Measurements from ENCODE around the gene SERPINC1. TPM values are rescaled to one million over a fixed set of nuclear protein-coding genes. Genes with fewer than 3 reads are reported as not detected.

The SERPINC1 gene
- total and polyA plus RNA-seq, 2 of the 8 experiments (the other 6 are each of a cell fraction or from before 2014, with no cell fraction given), result 0.08 TPM; not detected in 1

GRCh38 chr1:173917635-173918493 is 737 bp upstream of the SERPINC1 start:
- H3K4me1 ChIP-seq (replicated peaks in 1 of 4; ENCODE audit: control insufficient read depth in 3 of 4, insufficient read depth in 4 of 4, low read length in 3 of 4), result no peaks in the 10 kb centered on the region; a peak in 1 of 7 replicates
- H4K91ac ChIP-seq (replicated peaks; ENCODE audit: insufficient read length, low read length), result no peak overlapping the region
- H3K79me1 ChIP-seq (ENCODE audit: low read depth, low read length), result no peaks in the 10 kb centered on the region
- CTCF ChIA-PET (ENCODE audit: partially characterized antibody), result interaction anchor here (0.6 to 1.3 kb wide), 3 partner anchors 197 to 1170 kb away, joined by 3 read pairs; no protein-coding TSS in a partner anchor
- H2BK5ac ChIP-seq (ENCODE audit: low read depth, low read length), result no peak overlapping the region
- H3K56ac ChIP-seq (replicated peaks; ENCODE audit: insufficient read length, low read depth, low read length), result no peak overlapping the region
- no peak overlapping the region; the same call in 1 of the 2 replicates for H3K18ac ChIP-seq (ENCODE audit: extremely low read depth, low read length)
- 92 to 100% methylated on average over 1 to 12 of the region's 12 CpGs for WGBS, 2 experiments (ENCODE audit: extremely low coverage in 1 of 2, insufficient coverage in 1 of 2, insufficient read length in 1 of 2, insufficient replicate concordance in 2 of 2, low coverage in 1 of 2, low lambda C conversion rate in 2 of 2, missing lambda C conversion rate in 1 of 2)
- H2BK20ac ChIP-seq (ENCODE audit: low read length), result no peak overlapping the region
- no peaks in the 10 kb centered on the region for H3K79me2 ChIP-seq (ENCODE audit: control insufficient read depth in 1 of 2, insufficient read depth in 2 of 2, low read length in 2 of 2)
- H4K20me1 ChIP-seq (replicated peaks in 1 of 2; ENCODE audit: control insufficient read depth in 1 of 2, insufficient read depth in 2 of 2, low read length in 2 of 2), result no peaks in the 10 kb centered on the region
- POLR2A ChIA-PET (ENCODE audit: partially characterized antibody), result interaction anchor here (1.1 to 2.8 kb wide), 3 partner anchors 50 to 57 kb away, joined by 3 to 14 read pairs (median 4); partner anchors contain the start of genes GAS5 and ZBTB37
- FAIRE-seq, result no peak
- no peak overlapping the region for H4K8ac ChIP-seq (ENCODE audit: extremely low read depth, insufficient read depth, low read length)
- no peak overlapping the region for H3K9ac ChIP-seq (replicated peaks in 1 of 4; ENCODE audit: extremely low read depth in 1 of 4, low read depth in 3 of 4, low read length in 3 of 4)
- no peak overlapping the region for H2AK5ac ChIP-seq (ENCODE audit: low read depth, low read length)
- no peak overlapping the region for H2AFZ ChIP-seq (ENCODE audit: low read length)
- no peaks in the 10 kb centered on the region for H3K9me3 ChIP-seq (ENCODE audit: insufficient read depth in 2 of 2, low read depth in 1 of 2, low read length in 1 of 2)
- H2BK15ac ChIP-seq (ENCODE audit: low read length), result no peak overlapping the region
- no peak overlapping the region for H3K4me2 ChIP-seq (ENCODE audit: insufficient read depth in 1 of 2, low read depth in 2 of 2, low read length in 2 of 2)
- H3K23me2 ChIP-seq (ENCODE audit: low read depth, low read length), result no peaks in the 10 kb centered on the region
- no peak for DNase-seq (ENCODE audit: low read depth in 1 of 2, low spot score in 2 of 2)
- no peak overlapping the region for H3K27ac ChIP-seq (ENCODE audit: low read depth, low read length)
- H2BK12ac ChIP-seq (ENCODE audit: low read depth, low read length), result no peak overlapping the region
- no peak overlapping the region for H3K23ac ChIP-seq (ENCODE audit: insufficient read length)
- no peaks in the 10 kb centered on the region for H3K36me3 ChIP-seq (ENCODE audit: control insufficient read depth in 2 of 4, insufficient read depth in 4 of 4, low read length in 3 of 4)
- H2BK120ac ChIP-seq (replicated peaks; ENCODE audit: low read depth, low read length), result no peak overlapping the region
- H3K4me3 ChIP-seq (ENCODE audit: extremely low read depth in 1 of 4, insufficient read depth in 2 of 4, low read depth in 3 of 4, low read length in 4 of 4), result no peak overlapping the region
- H3K4ac ChIP-seq (replicated peaks; ENCODE audit: insufficient read length, low read depth, low read length), result no peak overlapping the region
- no peak overlapping the region for H4K5ac ChIP-seq (ENCODE audit: insufficient read length, low read depth, low read length)
- H3K14ac ChIP-seq (ENCODE audit: insufficient read length), result no peak overlapping the region
- H3K27me3 ChIP-seq (replicated peaks in 1 of 4; ENCODE audit: control insufficient read depth in 3 of 4, extremely low read depth in 1 of 4, insufficient read depth in 3 of 4, low read length in 3 of 4), result no peaks in the 10 kb centered on the region
- TF ChIP-seq KDM1A (IDR thresholded peaks at IDR 0.05; ENCODE audit: borderline replicate concordance, low read length) (no peak), TBP (IDR thresholded peaks at IDR 0.05; ENCODE audit: low read depth, low read length) (no peak), BCL11A (IDR thresholded peaks at IDR 0.05; ENCODE audit: low read depth in 2 of 2, low read length in 2 of 2) (no peak)

Data from H1 (cell line).